Measurements from ENCODE around the gene KRTAP6-2. TPM values are rescaled to one million over a fixed set of nuclear protein-coding genes. Genes with fewer than 3 reads are reported as not detected.

KRTAP6-2 gene
- polyA plus RNA-seq, 3 donors = not detected

GRCh38 chr21:30582870-30583269, 15.8 kb downstream of the KRTAP6-2 start:
- no peak for DNase-seq (ENCODE audit: extremely low read depth in 1 of 11, low read depth in 9 of 11, low spot score in 4 of 11)

- no peak for DNase-seq (ENCODE audit: extremely low read depth in 1 of 11, low read depth in 9 of 11, low spot score in 4 of 11)
These were observed 18.6 kb downstream of the KRTAP6-2 start for GRCh38 chr21:30580132-30580531.

- no peak for DNase-seq (ENCODE audit: extremely low read depth in 1 of 11, low read depth in 9 of 11, low spot score in 4 of 11)
These were observed 19.4 kb downstream of the KRTAP6-2 start for GRCh38 chr21:30579346-30579745.

GRCh38 chr21:30577766-30578165, 20.9 kb downstream of the KRTAP6-2 start:
- DNase-seq (ENCODE audit: extremely low read depth in 1 of 11, low read depth in 9 of 11, low spot score in 4 of 11) = no peak

GRCh38 chr21:30567617-30568016, 31.1 kb downstream of the KRTAP6-2 start:
- no peak for DNase-seq (ENCODE audit: extremely low read depth in 1 of 11, low read depth in 9 of 11, low spot score in 4 of 11)

- DNase-seq (ENCODE audit: extremely low read depth in 1 of 11, low read depth in 9 of 11, low spot score in 4 of 11) = no peak
These were observed 35.1 kb downstream of the KRTAP6-2 start for GRCh38 chr21:30563630-30564029.

GRCh38 chr21:30563072-30563471, 35.6 kb downstream of the KRTAP6-2 start:
- no peak for DNase-seq (ENCODE audit: extremely low read depth in 1 of 11, low read depth in 9 of 11, low spot score in 4 of 11)

- DNase-seq (ENCODE audit: extremely low read depth in 1 of 11, low read depth in 9 of 11, low spot score in 4 of 11) = no peak
These were observed 36.7 kb downstream of the KRTAP6-2 start for GRCh38 chr21:30561957-30562356.

- DNase-seq (ENCODE audit: extremely low read depth in 1 of 11, low read depth in 9 of 11, low spot score in 4 of 11) = no peak
These were observed 37.3 kb downstream of the KRTAP6-2 start, which contains the start of gene KRTAP19-7 for GRCh38 chr21:30561264-30561895. Gene KRTAP19-7, minus strand, starts transcription at chr21:30561314. Its CDS starts 25 bp downstream, at chr21:30561289.

- DNase-seq (ENCODE audit: extremely low read depth in 1 of 11, low read depth in 9 of 11, low spot score in 4 of 11) = no peak
These were observed 43.6 kb downstream of the KRTAP6-2 start for GRCh38 chr21:30555095-30555494.

- DNase-seq (ENCODE audit: extremely low read depth in 1 of 11, low read depth in 9 of 11, low spot score in 4 of 11) = no peak
These were observed 45.9 kb downstream of the KRTAP6-2 start for GRCh38 chr21:30552782-30553181.

Other genes with a start within 250 kb of the KRTAP6-2 start
- gene KRTAP13-2, start 226.6 kb downstream of the KRTAP6-2 start, polyA plus RNA-seq (ENCODE audit: insufficient read length in 3 of 3) = not detected
- not detected for gene KRTAP13-1, start 202.9 kb downstream of the KRTAP6-2 start, polyA plus RNA-seq (ENCODE audit: insufficient read length in 3 of 3)
- not detected for gene KRTAP13-3, start 173.0 kb downstream of the KRTAP6-2 start, polyA plus RNA-seq (ENCODE audit: insufficient read length in 3 of 3)
- gene KRTAP13-4, start 168.7 kb downstream of the KRTAP6-2 start, polyA plus RNA-seq (ENCODE audit: insufficient read length in 3 of 3) = not detected
- gene KRTAP15-1, start 158.6 kb downstream of the KRTAP6-2 start, polyA plus RNA-seq (ENCODE audit: insufficient read length in 3 of 3) = not detected
- gene KRTAP19-1, start 118.5 kb downstream of the KRTAP6-2 start, polyA plus RNA-seq (ENCODE audit: insufficient read length in 3 of 3) = not detected
- not detected for gene KRTAP19-2, start 111.5 kb downstream of the KRTAP6-2 start, polyA plus RNA-seq (ENCODE audit: insufficient read length in 3 of 3)
- not detected for gene KRTAP19-3, start 106.9 kb downstream of the KRTAP6-2 start, polyA plus RNA-seq (ENCODE audit: insufficient read length in 3 of 3)
- not detected for gene KRTAP19-4, start 101.7 kb downstream of the KRTAP6-2 start, polyA plus RNA-seq (ENCODE audit: insufficient read length in 3 of 3)
- not detected for gene KRTAP19-5, start 96.8 kb downstream of the KRTAP6-2 start, polyA plus RNA-seq (ENCODE audit: insufficient read length in 3 of 3)
- not detected for gene KRTAP19-6, start 57.0 kb downstream of the KRTAP6-2 start, polyA plus RNA-seq (ENCODE audit: insufficient read length in 3 of 3)
- not detected for gene KRTAP19-7, start 37.6 kb downstream of the KRTAP6-2 start, polyA plus RNA-seq (ENCODE audit: insufficient read length in 3 of 3)
- gene KRTAP22-2, start 8.5 kb downstream of the KRTAP6-2 start, polyA plus RNA-seq (ENCODE audit: insufficient read length in 3 of 3) = not detected
- gene KRTAP6-3, start 6.5 kb downstream of the KRTAP6-2 start, polyA plus RNA-seq (ENCODE audit: insufficient read length in 3 of 3) = not detected
- not detected for gene KRTAP22-1, start 2.2 kb upstream of the KRTAP6-2 start, polyA plus RNA-seq (ENCODE audit: insufficient read length in 3 of 3)
- not detected for gene KRTAP6-1, start 15.0 kb upstream of the KRTAP6-2 start, polyA plus RNA-seq (ENCODE audit: insufficient read length in 3 of 3)
- gene KRTAP20-1, start 17.5 kb upstream of the KRTAP6-2 start, polyA plus RNA-seq (ENCODE audit: insufficient read length in 3 of 3) = not detected
- gene KRTAP20-4, start 21.7 kb upstream of the KRTAP6-2 start, polyA plus RNA-seq (ENCODE audit: insufficient read length in 3 of 3) = not detected
- not detected for gene KRTAP20-2, start 36.3 kb upstream of the KRTAP6-2 start, polyA plus RNA-seq (ENCODE audit: insufficient read length in 3 of 3)
- gene KRTAP20-3, start 44.0 kb upstream of the KRTAP6-2 start, polyA plus RNA-seq (ENCODE audit: insufficient read length in 3 of 3) = not detected
- gene KRTAP21-3, start 119.9 kb upstream of the KRTAP6-2 start, polyA plus RNA-seq (ENCODE audit: insufficient read length in 3 of 3) = not detected
- not detected for gene KRTAP21-2, start 148.4 kb upstream of the KRTAP6-2 start, polyA plus RNA-seq (ENCODE audit: insufficient read length in 3 of 3)
- gene KRTAP21-1, start 156.5 kb upstream of the KRTAP6-2 start, polyA plus RNA-seq (ENCODE audit: insufficient read length in 3 of 3) = not detected
- not detected for gene KRTAP8-1, start 214.4 kb upstream of the KRTAP6-2 start, polyA plus RNA-seq (ENCODE audit: insufficient read length in 3 of 3)
- gene KRTAP7-1, start 230.9 kb upstream of the KRTAP6-2 start, polyA plus RNA-seq (ENCODE audit: insufficient read length in 3 of 3) = not detected